ENCODE measurements around the gene PCP2.
A peak's percentile ranks its signal among the peaks of the same experiment; 100 is the strongest.

- TF ChIP-seq CTCF (IDR thresholded peaks at IDR 0.05): peak; percentile 96
- TF ChIP-seq EZH2 (IDR thresholded peaks at IDR 0.05): no peak
- TF ChIP-seq EZH2phosphoT487 (IDR thresholded peaks at IDR 0.05): no peak
These were observed 18.6 kb upstream of the PCP2 start for GRCh38 chr19:7652061-7652641.
